VCaP (cell line): ENCODE results near the gene PADI4.

Experiments used
- H3K27ac ChIP-seq: fragments of 450-650 bp; 2 replicates; pipeline ENCODE4 v1.5.1; 2017
- CTCF ChIP-seq: fragments of 450-650 bp; conservative IDR thresholded peaks from 2 replicates; pipeline ENCODE4 v1.5.1; 2017; ENCODE audit warnings: mild to moderate bottlenecking, moderate library complexity

PADI4 gene

GRCh38 chr1:17276568-17276967 is 31.4 kb upstream of the PADI4 start:
- 0 out of 2 replicates have a peak, but pooled peaks have one; percentile 11 for TF ChIP-seq CTCF
- H3K27ac ChIP-seq = peak overlapping the region; percentile 16; the same call in 1 of the 2 replicates

GRCh38 chr1:17277511-17278159 is 30.4 kb upstream of the PADI4 start:
- no peak overlapping the region for H3K27ac ChIP-seq
- no peak for TF ChIP-seq CTCF

GRCh38 chr1:17278996-17279830 is 28.8 kb upstream of the PADI4 start:
- no peak for TF ChIP-seq CTCF
- H3K27ac ChIP-seq = no peak overlapping the region

- no peak for TF ChIP-seq CTCF
- H3K27ac ChIP-seq = no peak overlapping the region
These were observed 27.6 kb upstream of the PADI4 start for GRCh38 chr1:17280436-17280835.

- TF ChIP-seq CTCF = no peak
- H3K27ac ChIP-seq = no peak overlapping the region
These were observed 27.1 kb upstream of the PADI4 start for GRCh38 chr1:17280894-17281293.

- TF ChIP-seq CTCF = no peak
- H3K27ac ChIP-seq = no peak overlapping the region
These were observed 26.2 kb upstream of the PADI4 start for GRCh38 chr1:17281775-17282181.

GRCh38 chr1:17282836-17283235 is 25.2 kb upstream of the PADI4 start:
- no peak overlapping the region for H3K27ac ChIP-seq
- no peak for TF ChIP-seq CTCF
